ENCODE measurements around the gene SMCO2.

The SMCO2 gene

GRCh38 chr12:27464220-27464554 lies 17.7 kb downstream of the SMCO2 start:
- H3K36me3 ChIP-seq (ENCODE audit: insufficient read depth, low read length): no peaks in the 10 kb centered on the region
- no peak overlapping the region for H3K9ac ChIP-seq (ENCODE audit: low read depth, low read length)
- H3K4me1 ChIP-seq (ENCODE audit: insufficient read depth, low read length): no peaks in the 10 kb centered on the region
- no peaks in the 10 kb centered on the region for H3K9me3 ChIP-seq (ENCODE audit: control insufficient read depth, insufficient read depth, low read length)

GRCh38 chr12:27467641-27468040 lies 21.1 kb downstream of the SMCO2 start:
- Histone ChIP-seq H3K36me3 (ENCODE audit: insufficient read depth, low read length) (no peaks in the 10 kb centered on the region), H3K4me1 (ENCODE audit: insufficient read depth, low read length) (no peaks in the 10 kb centered on the region)

GRCh38 chr12:27468241-27468640 lies 21.7 kb downstream of the SMCO2 start:
- no peak overlapping the region for H3K9ac ChIP-seq (ENCODE audit: low read depth, low read length)
- no peaks in the 10 kb centered on the region for H3K4me1 ChIP-seq (ENCODE audit: insufficient read depth, low read length)
- no peaks in the 10 kb centered on the region for H3K36me3 ChIP-seq (ENCODE audit: insufficient read depth, low read length)
- H3K9me3 ChIP-seq (ENCODE audit: control insufficient read depth, insufficient read depth, low read length): no peaks in the 10 kb centered on the region

More at GRCh38 chr12:27467641-27468040, 21.1 kb downstream of the SMCO2 start:
- H3K9ac ChIP-seq (ENCODE audit: low read depth, low read length): no peak overlapping the region
- H3K9me3 ChIP-seq (ENCODE audit: control insufficient read depth, insufficient read depth, low read length): no peaks in the 10 kb centered on the region

GRCh38 chr12:27469176-27469736 lies 22.7 kb downstream of the SMCO2 start:
- no peaks in the 10 kb centered on the region for H3K36me3 ChIP-seq (ENCODE audit: insufficient read depth, low read length)
- H3K9me3 ChIP-seq (ENCODE audit: control insufficient read depth, insufficient read depth, low read length): no peaks in the 10 kb centered on the region
- no peak overlapping the region for H3K9ac ChIP-seq (ENCODE audit: low read depth, low read length)
- no peaks in the 10 kb centered on the region for H3K4me1 ChIP-seq (ENCODE audit: insufficient read depth, low read length)

- H3K9ac ChIP-seq (ENCODE audit: low read depth, low read length): no peak overlapping the region
- no peaks in the 10 kb centered on the region for H3K36me3 ChIP-seq (ENCODE audit: insufficient read depth, low read length)
- H3K9me3 ChIP-seq (ENCODE audit: control insufficient read depth, insufficient read depth, low read length): no peaks in the 10 kb centered on the region
- H3K4me1 ChIP-seq (ENCODE audit: insufficient read depth, low read length): no peaks in the 10 kb centered on the region
Measured at GRCh38 chr12:27472604-27473003, 26.1 kb downstream of the SMCO2 start.

GRCh38 chr12:27474344-27474743 lies 27.8 kb downstream of the SMCO2 start:
- no peaks in the 10 kb centered on the region for H3K4me1 ChIP-seq (ENCODE audit: insufficient read depth, low read length)
- no peaks in the 10 kb centered on the region for H3K36me3 ChIP-seq (ENCODE audit: insufficient read depth, low read length)
- H3K9ac ChIP-seq (ENCODE audit: low read depth, low read length): no peak overlapping the region
- no peaks in the 10 kb centered on the region for H3K9me3 ChIP-seq (ENCODE audit: control insufficient read depth, insufficient read depth, low read length)

GRCh38 chr12:27477049-27477448 lies 30.5 kb downstream of the SMCO2 start:
- H3K4me1 ChIP-seq (ENCODE audit: insufficient read depth, low read length): no peaks in the 10 kb centered on the region
- no peaks in the 10 kb centered on the region for H3K9me3 ChIP-seq (ENCODE audit: control insufficient read depth, insufficient read depth, low read length)
- no peak overlapping the region for H3K9ac ChIP-seq (ENCODE audit: low read depth, low read length)
- H3K36me3 ChIP-seq (ENCODE audit: insufficient read depth, low read length): no peaks in the 10 kb centered on the region

GRCh38 chr12:27478949-27479348 lies 32.4 kb downstream of the SMCO2 start:
- H3K4me1 ChIP-seq (ENCODE audit: insufficient read depth, low read length): no peaks in the 10 kb centered on the region
- H3K36me3 ChIP-seq (ENCODE audit: insufficient read depth, low read length): no peaks in the 10 kb centered on the region
- no peak overlapping the region for H3K9ac ChIP-seq (ENCODE audit: low read depth, low read length)
- H3K9me3 ChIP-seq (ENCODE audit: control insufficient read depth, insufficient read depth, low read length): no peaks in the 10 kb centered on the region

- Histone ChIP-seq H3K9me3 (ENCODE audit: control insufficient read depth, insufficient read depth, low read length) (no peaks in the 10 kb centered on the region), H3K36me3 (ENCODE audit: insufficient read depth, low read length) (no peaks in the 10 kb centered on the region), H3K9ac (ENCODE audit: low read depth, low read length) (no peak overlapping the region), H3K4me1 (ENCODE audit: insufficient read depth, low read length) (no peaks in the 10 kb centered on the region)
Measured at GRCh38 chr12:27480016-27480415, 33.5 kb downstream of the SMCO2 start.

- Histone ChIP-seq H3K4me1 (ENCODE audit: insufficient read depth, low read length) (no peaks in the 10 kb centered on the region), H3K36me3 (ENCODE audit: insufficient read depth, low read length) (no peaks in the 10 kb centered on the region), H3K9ac (ENCODE audit: low read depth, low read length) (no peak overlapping the region), H3K9me3 (ENCODE audit: control insufficient read depth, insufficient read depth, low read length) (no peaks in the 10 kb centered on the region)
Measured at GRCh38 chr12:27486961-27487360, 40.4 kb downstream of the SMCO2 start.

- H3K9me3 ChIP-seq (ENCODE audit: control insufficient read depth, insufficient read depth, low read length): no peaks in the 10 kb centered on the region
- H3K4me1 ChIP-seq (ENCODE audit: insufficient read depth, low read length): no peaks in the 10 kb centered on the region
- H3K9ac ChIP-seq (ENCODE audit: low read depth, low read length): no peak overlapping the region; the same call in 1 of the 2 replicates
- no peaks in the 10 kb centered on the region for H3K36me3 ChIP-seq (ENCODE audit: insufficient read depth, low read length)
Measured at GRCh38 chr12:27488479-27488878, 41.9 kb downstream of the SMCO2 start.

GRCh38 chr12:27491226-27491625 lies 44.7 kb downstream of the SMCO2 start:
- no peaks in the 10 kb centered on the region for H3K36me3 ChIP-seq (ENCODE audit: insufficient read depth, low read length)
- H3K9me3 ChIP-seq (ENCODE audit: control insufficient read depth, insufficient read depth, low read length): no peaks in the 10 kb centered on the region
- no peaks in the 10 kb centered on the region for H3K4me1 ChIP-seq (ENCODE audit: insufficient read depth, low read length)
- H3K9ac ChIP-seq (ENCODE audit: low read depth, low read length): no peak overlapping the region

- Histone ChIP-seq H3K4me1 (ENCODE audit: insufficient read depth, low read length) (no peaks in the 10 kb centered on the region), H3K9me3 (ENCODE audit: control insufficient read depth, insufficient read depth, low read length) (no peaks in the 10 kb centered on the region), H3K36me3 (ENCODE audit: insufficient read depth, low read length) (no peaks in the 10 kb centered on the region), H3K9ac (ENCODE audit: low read depth, low read length) (no peak overlapping the region)
Measured at GRCh38 chr12:27493260-27493940, 46.9 kb downstream of the SMCO2 start.

- no peaks in the 10 kb centered on the region for H3K4me1 ChIP-seq (ENCODE audit: insufficient read depth, low read length)
- H3K9me3 ChIP-seq (ENCODE audit: control insufficient read depth, insufficient read depth, low read length): no peaks in the 10 kb centered on the region
- H3K36me3 ChIP-seq (ENCODE audit: insufficient read depth, low read length): no peaks in the 10 kb centered on the region
- no peak overlapping the region for H3K9ac ChIP-seq (ENCODE audit: low read depth, low read length)
Measured at GRCh38 chr12:27497446-27497845, 50.9 kb downstream of the SMCO2 start.

- Histone ChIP-seq H3K4me1 (ENCODE audit: insufficient read depth, low read length) (no peaks in the 10 kb centered on the region), H3K9ac (ENCODE audit: low read depth, low read length) (no peak overlapping the region), H3K9me3 (ENCODE audit: control insufficient read depth, insufficient read depth, low read length) (no peaks in the 10 kb centered on the region), H3K36me3 (ENCODE audit: insufficient read depth, low read length) (no peaks in the 10 kb centered on the region)
Measured at GRCh38 chr12:27498149-27498548, 51.6 kb downstream of the SMCO2 start.
